HG03457 (cell line): Measurements from ENCODE around the gene NOSIP.

Experiments
- ATAC-seq: cut with Tn5 transposase; IDR thresholded peaks from one replicate; pipeline ENCODE4 v1.9.1; 2021; ENCODE audit warnings: moderate number of reproducible peaks; ENCODE audit not compliant: unreplicated experiment

Gene NOSIP

GRCh38 chr19:49512970-49513745 lies 67.2 kb downstream of the NOSIP start:
- ATAC-seq: no peak

DNA sequence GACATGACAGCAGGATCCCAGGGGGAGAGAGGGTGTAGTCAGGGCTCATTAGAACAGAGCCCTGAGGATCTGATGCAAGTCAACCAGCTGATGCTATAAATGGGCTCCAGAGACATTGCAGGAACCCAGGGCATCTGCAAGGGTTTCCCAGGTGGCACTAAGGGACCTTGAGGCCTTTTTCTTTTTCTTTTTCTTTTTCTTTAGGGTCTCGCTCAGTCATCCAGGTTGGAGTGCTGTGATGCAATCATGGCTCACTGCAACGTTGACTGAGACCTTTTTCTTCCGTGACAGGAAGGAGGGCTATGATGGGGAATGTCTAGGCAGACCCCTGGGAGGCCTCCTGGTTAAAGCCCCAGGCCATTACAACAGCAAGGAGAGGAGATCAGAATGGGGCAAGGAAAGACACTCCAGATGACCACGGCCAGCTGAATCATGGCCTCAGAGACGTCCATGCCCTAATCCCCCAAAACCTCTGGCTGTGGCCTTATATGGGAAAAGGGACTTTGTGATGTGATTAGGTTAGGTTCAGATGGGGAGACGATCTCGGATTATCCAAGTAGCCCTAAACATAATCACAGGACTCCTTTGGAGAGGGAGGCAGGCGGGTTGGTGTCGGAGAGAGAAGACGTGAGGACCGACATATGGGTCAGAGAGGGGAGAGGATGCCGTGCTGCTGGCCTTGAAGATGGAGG lies 72.4 kb downstream of the NOSIP start:
- no peak for ATAC-seq

GRCh38 chr19:49506575-49507105 lies 73.7 kb downstream of the NOSIP start:
- no peak for ATAC-seq
